Ectodermal cell (in vitro differentiated cells): ENCODE data around the gene AIRE.
"Not testable (repeated sequence)": the region's sequence is repeated elsewhere in the genome, so short reads cannot be mapped to it uniquely, and the experiment has no call there.

Source experiments
- H3K27ac ChIP-seq: 2 replicates; pipeline ENCODE4 v1.7.0; 2013; ENCODE audit warnings: mild to moderate bottlenecking, low read depth, low read length; ENCODE audit not compliant: insufficient read depth, poor library complexity, severe bottlenecking
- H3K27me3 ChIP-seq: 2 replicates; pipeline ENCODE4 v1.7.0; 2013; ENCODE audit warnings: mild to moderate bottlenecking, low read length; ENCODE audit not compliant: insufficient read depth, control insufficient read depth, poor library complexity, severe bottlenecking
- H3K36me3 ChIP-seq: one replicate; pipeline ENCODE4 v1.7.0; 2013; ENCODE audit warnings: low read length; ENCODE audit not compliant: control insufficient read depth, insufficient read depth
- H3K4me1 ChIP-seq: one replicate; pipeline ENCODE4 v1.7.0; 2013; ENCODE audit warnings: low read length; ENCODE audit not compliant: control insufficient read depth, insufficient read depth
- H3K4me3 ChIP-seq: 2 replicates; pipeline ENCODE4 v1.7.0; 2013; ENCODE audit warnings: low read depth, low read length, control low read depth; ENCODE audit not compliant: insufficient read depth
- H3K9me3 ChIP-seq: 2 replicates; pipeline ENCODE4 v1.7.0; 2013; ENCODE audit warnings: mild to moderate bottlenecking, low read length, moderate library complexity; ENCODE audit not compliant: control insufficient read depth
- WGBS, 2 experiments: methylation state at CpG; one replicate each; pipeline ENCODE4 v1.1.7; 2013; ENCODE audit warnings: missing lambda C conversion rate in 2 of 2; 5-methylcytosine and 5-hydroxymethylcytosine counted together

Gene AIRE

GRCh38 chr21:44267655-44268142 is 18.0 kb upstream of the AIRE start:
- H3K4me1 ChIP-seq, result peaks cover 13% of the 10 kb centered on the region
- H3K27ac ChIP-seq, result no peak overlapping the region
- H3K36me3 ChIP-seq, result no peaks in the 10 kb centered on the region
- no peaks in the 10 kb centered on the region for H3K9me3 ChIP-seq
- no peaks in the 10 kb centered on the region for H3K27me3 ChIP-seq
- WGBS, 2 experiments, result 92% methylated on average over 19 of the region's 19 CpGs
- H3K4me3 ChIP-seq, result no peak overlapping the region

DNA sequence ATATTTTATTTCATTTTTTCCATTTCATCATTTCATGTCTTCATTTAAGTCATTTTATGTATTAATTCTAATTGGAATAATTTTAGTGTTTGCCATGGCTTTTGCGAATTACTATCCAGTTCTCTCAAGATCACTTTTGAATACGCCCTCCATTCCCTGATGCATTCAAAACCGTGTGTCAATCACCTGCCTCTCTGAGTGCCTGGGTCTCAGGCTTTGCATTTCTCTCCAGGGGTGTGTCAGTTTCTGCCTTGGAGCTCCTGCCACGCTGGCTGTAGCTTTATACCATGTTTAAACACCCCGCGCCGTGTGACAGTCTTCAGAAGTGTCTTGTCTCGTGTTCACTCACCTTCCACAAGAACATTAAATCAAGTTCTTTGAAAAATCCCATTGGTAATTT is 16.6 kb upstream of the AIRE start:
- Histone ChIP-seq H3K27me3 (no peaks in the 10 kb centered on the region), H3K4me3 (no peak overlapping the region), H3K4me1 (no peaks in the 10 kb centered on the region)

GRCh38 chr21:44271558-44272283 is 14.0 kb upstream of the AIRE start:
- no peaks in the 10 kb centered on the region for H3K9me3 ChIP-seq
- no peak overlapping the region for H3K4me3 ChIP-seq
- H3K36me3 ChIP-seq, result no peaks in the 10 kb centered on the region
- no peaks in the 10 kb centered on the region for H3K27me3 ChIP-seq
- no peaks in the 10 kb centered on the region for H3K4me1 ChIP-seq
- WGBS, 2 experiments, result 86 to 90% methylated on average over 18 of the region's 18 CpGs
- no peak overlapping the region for H3K27ac ChIP-seq

More for the DNA sequence above, 16.6 kb upstream of the AIRE start:
- Histone ChIP-seq H3K36me3 (no peaks in the 10 kb centered on the region), H3K9me3 (no peaks in the 10 kb centered on the region), H3K27ac (no peak overlapping the region)
- WGBS, 2 experiments, result 73 to 74% methylated on average over 7 to 8 of the region's 8 CpGs

- Histone ChIP-seq H3K4me1 (no peaks in the 10 kb centered on the region), H3K36me3 (no peaks in the 10 kb centered on the region), H3K9me3 (no peaks in the 10 kb centered on the region), H3K27ac (no peak overlapping the region), H3K4me3 (no peak overlapping the region), H3K27me3 (no peaks in the 10 kb centered on the region)
- WGBS, 2 experiments, result 88% methylated on average over 18 of the region's 18 CpGs
Measured at GRCh38 chr21:44272284-44272858, 13.3 kb upstream of the AIRE start.

DNA sequence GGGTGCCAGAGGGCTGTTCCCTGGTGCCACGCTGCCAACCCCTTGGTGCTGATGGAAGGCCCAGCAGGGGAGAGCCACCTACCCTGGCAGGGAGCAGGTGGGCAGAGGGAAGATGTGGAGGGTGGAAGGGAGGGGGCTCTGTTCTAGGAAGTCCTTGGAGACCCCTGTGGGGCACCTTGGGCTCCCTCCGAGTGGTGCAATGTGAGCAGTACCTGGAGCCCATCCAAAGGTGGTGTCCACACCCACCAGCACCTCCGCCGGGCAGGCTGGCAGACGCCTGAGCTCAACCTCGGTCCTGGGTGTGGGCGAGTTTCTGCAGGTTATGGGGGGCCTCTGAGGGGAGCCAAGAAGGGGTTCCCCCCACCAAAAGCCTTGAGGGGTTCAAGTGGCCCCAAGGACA is 12.6 kb upstream of the AIRE start:
- Histone ChIP-seq H3K4me3 (no peak overlapping the region), H3K4me1 (no peaks in the 10 kb centered on the region), H3K9me3 (no peaks in the 10 kb centered on the region), H3K27ac (no peak overlapping the region), H3K36me3 (no peaks in the 10 kb centered on the region), H3K27me3 (no peaks in the 10 kb centered on the region)
- 95 to 98% methylated on average over 7 of the region's 7 CpGs for WGBS, 2 experiments

GRCh38 chr21:44275041-44275440 is 10.6 kb upstream of the AIRE start:
- H3K27ac ChIP-seq, result no peak overlapping the region
- H3K4me1 ChIP-seq, result no peaks in the 10 kb centered on the region
- WGBS, 2 experiments, result 78 to 94% methylated on average over 5 of the region's 5 CpGs
- no peaks in the 10 kb centered on the region for H3K36me3 ChIP-seq
- H3K27me3 ChIP-seq, result no peaks in the 10 kb centered on the region
- no peak overlapping the region for H3K4me3 ChIP-seq
- no peaks in the 10 kb centered on the region for H3K9me3 ChIP-seq

DNA sequence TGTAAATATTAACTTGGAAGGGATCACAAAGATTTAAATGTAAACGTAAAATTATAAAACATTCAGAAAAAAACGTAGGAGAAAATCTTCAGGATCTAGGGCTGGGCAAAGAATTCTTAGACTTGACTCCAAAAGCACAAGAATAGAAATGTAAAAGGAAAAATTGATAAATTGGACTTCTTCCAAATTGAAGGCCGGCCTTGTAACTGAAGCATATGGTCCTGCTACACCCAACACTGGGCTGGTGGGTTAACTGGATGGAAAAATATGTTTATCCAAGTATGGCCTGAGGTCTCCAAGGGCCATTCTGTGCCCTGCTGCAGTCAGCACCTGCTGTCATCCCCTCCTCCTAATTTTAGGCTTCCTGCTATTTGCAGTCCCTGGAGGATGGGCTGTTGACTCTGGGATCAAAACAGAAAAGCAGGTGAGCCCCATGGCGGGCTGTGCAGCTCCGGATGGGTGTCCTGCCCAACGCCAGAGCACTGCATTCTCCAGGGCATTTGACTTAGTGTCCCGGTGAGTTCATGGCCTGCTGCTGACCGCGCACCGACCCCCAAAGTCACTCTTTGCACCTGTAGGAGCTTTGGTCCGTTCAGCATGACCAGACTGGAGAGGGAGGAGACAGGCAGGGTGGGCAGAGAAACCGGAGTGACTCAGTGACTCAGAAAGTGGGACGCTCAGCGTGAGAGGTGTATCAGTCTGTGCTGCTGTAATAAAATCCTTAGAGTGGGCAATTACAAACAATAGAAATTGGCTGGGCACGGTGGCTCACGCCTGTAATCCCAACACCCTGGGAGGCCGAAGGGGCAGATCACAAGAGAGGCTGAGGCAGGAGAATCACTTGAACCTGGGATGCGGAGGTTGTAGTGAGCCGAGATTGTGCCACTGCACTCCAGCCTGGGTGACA is 6.1 kb upstream of the AIRE start:
- Histone ChIP-seq H3K4me1 (peaks cover 15% of the 10 kb centered on the region), H3K27ac (no peak overlapping the region)
- 92 to 94% methylated on average over 19 of the region's 19 CpGs for WGBS, 2 experiments

GRCh38 chr21:44281801-44282200 is 3.9 kb upstream of the AIRE start:
- Histone ChIP-seq H3K4me1 (peaks cover 25% of the 10 kb centered on the region), H3K9me3 (no peaks in the 10 kb centered on the region), H3K27ac (no peak overlapping the region), H3K4me3 (no peak overlapping the region), H3K36me3 (no peaks in the 10 kb centered on the region), H3K27me3 (peaks cover 32% of the 10 kb centered on the region)
- 95 to 96% methylated on average over 9 of the region's 9 CpGs for WGBS, 2 experiments

More for the DNA sequence above, 6.1 kb upstream of the AIRE start:
- no peaks in the 10 kb centered on the region for H3K9me3 ChIP-seq
- no peaks in the 10 kb centered on the region for H3K36me3 ChIP-seq
- H3K27me3 ChIP-seq, result peaks cover 10% of the 10 kb centered on the region
- no peak overlapping the region for H3K4me3 ChIP-seq

DNA sequence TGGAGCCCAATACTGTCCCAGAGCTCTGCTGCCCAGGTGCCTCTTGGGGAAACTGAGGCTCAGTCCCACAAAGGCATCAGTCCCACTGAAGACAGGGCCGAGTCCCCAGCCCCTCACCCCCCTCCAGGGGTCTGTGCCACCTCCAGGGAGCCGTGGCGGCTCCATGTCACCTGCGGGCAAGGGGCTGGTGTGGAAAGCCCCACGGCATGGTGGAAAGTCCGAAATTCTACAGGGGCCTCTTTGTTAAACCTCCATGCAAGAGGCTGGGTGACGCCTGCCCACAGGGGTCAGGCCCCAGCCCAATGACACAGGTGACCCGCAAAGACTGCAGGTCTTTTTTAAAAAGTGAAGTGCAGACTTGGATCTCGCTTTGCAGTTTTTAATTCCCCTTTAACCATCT is 3.3 kb upstream of the AIRE start:
- Histone ChIP-seq H3K27me3 (peaks cover 33% of the 10 kb centered on the region), H3K4me3 (no peak overlapping the region), H3K27ac (no peak overlapping the region), H3K4me1 (peaks cover 30% of the 10 kb centered on the region), H3K36me3 (no peaks in the 10 kb centered on the region), H3K9me3 (no peaks in the 10 kb centered on the region)
- 91 to 95% methylated on average over 9 of the region's 9 CpGs for whole genome bisulfite sequencing, 2 experiments

GRCh38 chr21:44283211-44283785 is 2.4 kb upstream of the AIRE start:
- H3K9me3 ChIP-seq, H3K36me3 ChIP-seq, H3K4me3 ChIP-seq, H3K27ac ChIP-seq: not testable (repeated sequence)
- H3K27me3 ChIP-seq, result peaks cover 33% of the 10 kb centered on the region
- WGBS, 2 experiments, result 21 to 31% methylated on average over 10 of the region's 11 CpGs
- H3K4me1 ChIP-seq, result peaks cover 34% of the 10 kb centered on the region
